HS-5 (cell line): Measurements from ENCODE around the gene MRPS22.
"Not testable (repeated sequence)": the region's sequence is repeated elsewhere in the genome, so short reads cannot be mapped to it uniquely, and the experiment has no call there.

Source experiments
- DNase-seq: peaks from one replicate; pipeline ENCODE4 v3.0.0-alpha.2; 2012; ENCODE audit warnings: low read depth

Gene MRPS22

GRCh38 chr3:139396707-139397106, 52.9 kb downstream of the MRPS22 start:
- DNase-seq, result no peak

DNA sequence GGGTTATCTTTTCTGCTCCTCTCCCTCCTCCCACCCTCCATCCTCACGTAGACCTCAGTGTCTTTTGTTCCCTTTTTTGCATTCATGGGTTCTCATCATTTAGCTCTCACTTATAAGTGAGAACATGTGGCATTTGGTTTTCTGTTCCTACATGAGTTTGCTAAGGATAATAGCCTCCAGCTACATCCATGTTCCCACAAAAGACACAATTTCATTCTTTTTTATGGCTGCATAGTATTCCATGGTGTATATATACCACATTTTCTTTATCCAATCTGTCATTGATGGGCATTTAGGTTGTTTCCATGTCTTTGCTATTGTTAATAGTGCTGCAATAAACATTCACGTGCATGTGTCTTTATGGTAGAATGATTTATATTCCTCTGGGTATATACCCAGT, 57.3 kb downstream of the MRPS22 start:
- not testable (repeated sequence) for DNase-seq
